ENCODE measurements around the gene ASPSCR1. TPM values are rescaled to one million over a fixed set of nuclear protein-coding genes. Genes with fewer than 3 reads are reported as not detected.

Gene ASPSCR1
- total and polyA plus RNA-seq, 2 of the 13 experiments (the other 11 are each of a cell fraction or from before 2014, with no cell fraction given), result 274 to 314 TPM

DNA sequence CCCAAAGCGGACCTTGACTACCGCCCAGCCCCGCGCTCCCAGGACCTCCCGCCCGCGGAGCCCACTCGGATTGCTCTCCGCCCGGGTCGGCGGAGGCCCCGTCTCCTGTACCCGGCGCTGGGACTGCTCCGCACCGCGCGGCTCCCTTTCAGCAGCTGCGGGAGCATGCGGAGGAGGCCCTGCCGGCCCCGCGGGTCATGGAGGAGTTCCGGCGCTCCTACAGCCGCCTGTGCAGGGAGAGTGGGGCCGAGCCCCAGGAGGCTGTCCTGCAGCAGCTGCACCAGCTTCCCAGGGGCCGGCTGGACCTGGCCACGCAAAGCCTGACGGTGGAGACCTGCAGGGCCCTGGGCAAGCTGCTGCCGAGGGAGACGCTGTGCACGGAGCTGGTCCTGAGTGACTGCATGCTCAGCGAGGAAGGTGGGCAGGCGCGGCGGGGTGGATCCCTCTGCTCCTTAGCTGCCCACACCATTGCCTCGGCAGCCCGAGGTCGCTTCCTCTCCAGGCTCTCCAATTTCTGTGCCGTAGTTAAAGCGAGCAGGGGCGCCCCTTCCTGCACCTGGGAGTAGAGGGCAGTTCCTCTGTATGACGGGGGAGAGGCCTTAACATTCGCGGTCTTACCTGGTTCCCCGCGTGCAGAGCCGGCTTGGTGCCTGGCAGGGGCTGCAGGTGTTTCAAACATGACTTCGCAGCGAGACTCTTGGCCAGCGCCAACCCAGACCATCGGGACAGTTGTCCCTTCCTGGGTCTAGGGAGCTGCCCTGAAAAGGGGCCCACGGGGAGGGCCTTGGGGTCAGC lies 46.2 kb downstream of the ASPSCR1 start (continued):
- TF ChIP-seq, protein P1, sequence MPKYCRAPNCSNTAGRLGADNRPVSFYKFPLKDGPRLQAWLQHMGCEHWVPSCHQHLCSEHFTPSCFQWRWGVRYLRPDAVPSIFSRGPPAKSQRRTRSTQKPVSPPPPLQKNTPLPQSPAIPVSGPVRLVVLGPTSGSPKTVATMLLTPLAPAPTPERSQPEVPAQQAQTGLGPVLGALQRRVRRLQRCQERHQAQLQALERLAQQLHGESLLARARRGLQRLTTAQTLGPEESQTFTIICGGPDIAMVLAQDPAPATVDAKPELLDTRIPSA (CRISPR knock-in tag; IDR thresholded peaks at IDR 0.05; ENCODE audit: borderline replicate concordance), result no peak
- TF ChIP-seq TBX3 (IDR thresholded peaks at IDR 0.05; ENCODE audit: borderline replicate concordance), result no peak
- TF ChIP-seq HOXA9 (CRISPR knock-in tag; IDR thresholded peaks at IDR 0.05; ENCODE audit: borderline replicate concordance), result no peak; the same call in 1 of the 2 replicates
- TF ChIP-seq, protein P2, sequence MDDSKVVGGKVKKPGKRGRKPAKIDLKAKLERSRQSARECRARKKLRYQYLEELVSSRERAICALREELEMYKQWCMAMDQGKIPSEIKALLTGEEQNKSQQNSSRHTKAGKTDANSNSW (CRISPR knock-in tag; IDR thresholded peaks at IDR 0.05; ENCODE audit: borderline replicate concordance), result no peak
- TF ChIP-seq ZNF234 (CRISPR knock-in tag; conservative IDR thresholded peaks at IDR 0.05), result no peak; the same call in 1 of the 2 replicates
- TF ChIP-seq PLRG1 (conservative IDR thresholded peaks at IDR 0.05), result no peak
- TF ChIP-seq, protein P3, sequence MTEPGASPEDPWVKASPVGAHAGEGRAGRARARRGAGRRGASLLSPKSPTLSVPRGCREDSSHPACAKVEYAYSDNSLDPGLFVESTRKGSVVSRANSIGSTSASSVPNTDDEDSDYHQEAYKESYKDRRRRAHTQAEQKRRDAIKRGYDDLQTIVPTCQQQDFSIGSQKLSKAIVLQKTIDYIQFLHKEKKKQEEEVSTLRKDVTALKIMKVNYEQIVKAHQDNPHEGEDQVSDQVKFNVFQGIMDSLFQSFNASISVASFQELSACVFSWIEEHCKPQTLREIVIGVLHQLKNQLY (CRISPR knock-in tag; IDR thresholded peaks at IDR 0.05), result no peak
- TF ChIP-seq ZNF768 (CRISPR knock-in tag; IDR thresholded peaks at IDR 0.05), result peak; percentile 39; the same call in 1 of the 2 replicates
- TF ChIP-seq, protein P4, sequence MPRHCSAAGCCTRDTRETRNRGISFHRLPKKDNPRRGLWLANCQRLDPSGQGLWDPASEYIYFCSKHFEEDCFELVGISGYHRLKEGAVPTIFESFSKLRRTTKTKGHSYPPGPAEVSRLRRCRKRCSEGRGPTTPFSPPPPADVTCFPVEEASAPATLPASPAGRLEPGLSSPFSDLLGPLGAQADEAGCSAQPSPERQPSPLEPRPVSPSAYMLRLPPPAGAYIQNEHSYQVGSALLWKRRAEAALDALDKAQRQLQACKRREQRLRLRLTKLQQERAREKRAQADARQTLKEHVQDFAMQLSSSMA (CRISPR knock-in tag; IDR thresholded peaks at IDR 0.05), result 0 out of 2 replicates have a peak, but pooled peaks have one; percentile 14
- no peak; the same call in 1 of the 2 replicates for TF ChIP-seq ZNF703 (CRISPR knock-in tag; IDR thresholded peaks at IDR 0.05; ENCODE audit: borderline replicate concordance)
- TF ChIP-seq, protein P5, sequence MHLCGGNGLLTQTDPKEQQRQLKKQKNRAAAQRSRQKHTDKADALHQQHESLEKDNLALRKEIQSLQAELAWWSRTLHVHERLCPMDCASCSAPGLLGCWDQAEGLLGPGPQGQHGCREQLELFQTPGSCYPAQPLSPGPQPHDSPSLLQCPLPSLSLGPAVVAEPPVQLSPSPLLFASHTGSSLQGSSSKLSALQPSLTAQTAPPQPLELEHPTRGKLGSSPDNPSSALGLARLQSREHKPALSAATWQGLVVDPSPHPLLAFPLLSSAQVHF (CRISPR knock-in tag; IDR thresholded peaks at IDR 0.05), result peak; percentile 49; the same call in 1 of the 2 replicates
- TF ChIP-seq MXI1 (IDR thresholded peaks at IDR 0.05; ENCODE audit: borderline replicate concordance, low read depth, low read length), result peak; percentile 9; the same call in 1 of the 3 replicates
- TF ChIP-seq ZNF143 (CRISPR knock-in tag; IDR thresholded peaks at IDR 0.05), result no peak
- TF ChIP-seq, protein P6, sequence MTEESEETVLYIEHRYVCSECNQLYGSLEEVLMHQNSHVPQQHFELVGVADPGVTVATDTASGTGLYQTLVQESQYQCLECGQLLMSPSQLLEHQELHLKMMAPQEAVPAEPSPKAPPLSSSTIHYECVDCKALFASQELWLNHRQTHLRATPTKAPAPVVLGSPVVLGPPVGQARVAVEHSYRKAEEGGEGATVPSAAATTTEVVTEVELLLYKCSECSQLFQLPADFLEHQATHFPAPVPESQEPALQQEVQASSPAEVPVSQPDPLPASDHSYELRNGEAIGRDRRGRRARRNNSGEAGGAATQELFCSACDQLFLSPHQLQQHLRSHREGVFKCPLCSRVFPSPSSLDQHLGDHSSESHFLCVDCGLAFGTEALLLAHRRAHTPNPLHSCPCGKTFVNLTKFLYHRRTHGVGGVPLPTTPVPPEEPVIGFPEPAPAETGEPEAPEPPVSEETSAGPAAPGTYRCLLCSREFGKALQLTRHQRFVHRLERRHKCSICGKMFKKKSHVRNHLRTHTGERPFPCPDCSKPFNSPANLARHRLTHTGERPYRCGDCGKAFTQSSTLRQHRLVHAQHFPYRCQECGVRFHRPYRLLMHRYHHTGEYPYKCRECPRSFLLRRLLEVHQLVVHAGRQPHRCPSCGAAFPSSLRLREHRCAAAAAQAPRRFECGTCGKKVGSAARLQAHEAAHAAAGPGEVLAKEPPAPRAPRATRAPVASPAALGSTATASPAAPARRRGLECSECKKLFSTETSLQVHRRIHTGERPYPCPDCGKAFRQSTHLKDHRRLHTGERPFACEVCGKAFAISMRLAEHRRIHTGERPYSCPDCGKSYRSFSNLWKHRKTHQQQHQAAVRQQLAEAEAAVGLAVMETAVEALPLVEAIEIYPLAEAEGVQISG (CRISPR knock-in tag; IDR thresholded peaks at IDR 0.05), result no peak; the same call in 1 of the 2 replicates
- TF ChIP-seq, protein P7, sequence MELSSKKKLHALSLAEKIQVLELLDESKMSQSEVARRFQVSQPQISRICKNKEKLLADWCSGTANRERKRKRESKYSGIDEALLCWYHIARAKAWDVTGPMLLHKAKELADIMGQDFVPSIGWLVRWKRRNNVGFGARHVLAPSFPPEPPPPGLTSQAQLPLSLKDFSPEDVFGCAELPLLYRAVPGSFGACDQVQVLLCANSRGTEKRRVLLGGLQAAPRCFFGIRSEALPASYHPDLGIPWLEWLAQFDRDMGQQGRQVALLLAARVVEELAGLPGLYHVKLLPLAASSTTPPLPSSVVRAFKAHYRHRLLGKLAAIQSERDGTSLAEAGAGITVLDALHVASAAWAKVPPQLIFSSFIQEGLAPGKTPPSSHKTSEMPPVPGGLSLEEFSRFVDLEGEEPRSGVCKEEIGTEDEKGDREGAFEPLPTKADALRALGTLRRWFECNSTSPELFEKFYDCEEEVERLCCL (CRISPR knock-in tag; IDR thresholded peaks at IDR 0.05; ENCODE audit: borderline replicate concordance), result peak; percentile 62; the same call in 1 of the 2 replicates
- TF ChIP-seq, protein P8, sequence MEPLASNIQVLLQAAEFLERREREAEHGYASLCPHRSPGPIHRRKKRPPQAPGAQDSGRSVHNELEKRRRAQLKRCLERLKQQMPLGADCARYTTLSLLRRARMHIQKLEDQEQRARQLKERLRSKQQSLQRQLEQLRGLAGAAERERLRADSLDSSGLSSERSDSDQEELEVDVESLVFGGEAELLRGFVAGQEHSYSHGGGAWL (CRISPR knock-in tag; IDR thresholded peaks at IDR 0.05), result peak; percentile 56
- TF ChIP-seq ZNF160 (CRISPR knock-in tag; IDR thresholded peaks at IDR 0.05), result 0 out of 2 replicates have a peak, but pooled peaks have one; percentile 23
- TF ChIP-seq KMT2A (CRISPR knock-in tag; IDR thresholded peaks at IDR 0.05), result peak; percentile 31; the same call in 1 of the 2 replicates
- TF ChIP-seq RBM22 (optimal IDR thresholded peaks at IDR 0.05; ENCODE audit: low read length), result no peak
- TF ChIP-seq SALL2 (CRISPR knock-in tag; IDR thresholded peaks at IDR 0.05), result no peak
- TF ChIP-seq ZNF382 (CRISPR knock-in tag; IDR thresholded peaks at IDR 0.05; ENCODE audit: borderline replicate concordance), result no peak
